Stimulated activated CD8-positive, alpha-beta memory T cell treated with anti-CD3 and anti-CD28 coated beads, Interleukin-12 subunit alpha, Interleukin-12 subunit beta, amount 100 ng/mL, for 24 hours (primary cell): ENCODE data around the gene DLX2.

ENCODE experiments used
- DNase-seq: peaks from one replicate; pipeline ENCODE4 v3.0.0-alpha.2; 2020; ENCODE audit errors: extremely low read depth

Gene DLX2

DNA sequence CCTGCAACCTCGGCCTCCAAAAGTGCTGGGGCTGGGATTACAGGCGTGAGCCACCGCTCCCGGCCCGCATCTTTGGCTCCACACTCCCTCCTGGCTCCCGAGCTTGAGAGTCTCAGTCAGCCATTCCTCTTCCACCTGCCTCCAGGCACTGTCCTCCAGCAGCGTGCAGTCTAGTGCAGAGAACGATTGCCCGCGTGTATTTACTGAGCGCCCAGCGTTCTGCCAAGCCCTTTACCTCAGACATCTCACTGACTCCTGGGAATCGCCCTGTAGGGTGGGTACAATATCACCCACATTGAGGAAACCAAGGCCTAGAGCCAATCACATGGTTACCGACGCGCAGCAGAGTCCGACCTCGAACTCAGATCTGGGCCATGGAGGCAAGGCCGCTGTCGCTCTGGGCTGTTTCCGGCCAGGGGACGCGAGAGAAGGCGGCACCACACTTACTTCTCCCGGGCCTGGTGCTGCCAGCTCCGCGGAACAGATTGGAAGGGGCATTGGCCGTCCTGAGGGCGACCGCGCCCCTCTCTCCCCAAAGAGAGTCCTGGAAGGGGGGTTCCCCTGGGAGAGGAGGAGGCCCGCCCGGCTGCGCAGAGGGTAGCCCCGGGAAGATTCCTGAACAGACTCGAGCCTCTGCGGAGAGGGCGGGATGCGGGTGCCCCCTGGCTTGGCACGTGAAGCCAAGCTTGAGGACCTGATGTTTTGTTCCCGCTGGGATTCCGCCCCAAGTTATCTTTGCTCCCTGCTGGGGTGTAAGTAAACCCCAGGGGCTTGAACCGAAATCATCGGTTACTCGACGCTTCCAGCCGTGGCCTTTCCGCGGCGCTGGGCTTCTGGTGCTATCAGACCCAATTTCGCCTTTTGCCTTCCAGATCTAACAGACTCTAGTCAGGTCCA, 5.2 kb upstream of the DLX2 start:
- no peak for DNase-seq

DNA sequence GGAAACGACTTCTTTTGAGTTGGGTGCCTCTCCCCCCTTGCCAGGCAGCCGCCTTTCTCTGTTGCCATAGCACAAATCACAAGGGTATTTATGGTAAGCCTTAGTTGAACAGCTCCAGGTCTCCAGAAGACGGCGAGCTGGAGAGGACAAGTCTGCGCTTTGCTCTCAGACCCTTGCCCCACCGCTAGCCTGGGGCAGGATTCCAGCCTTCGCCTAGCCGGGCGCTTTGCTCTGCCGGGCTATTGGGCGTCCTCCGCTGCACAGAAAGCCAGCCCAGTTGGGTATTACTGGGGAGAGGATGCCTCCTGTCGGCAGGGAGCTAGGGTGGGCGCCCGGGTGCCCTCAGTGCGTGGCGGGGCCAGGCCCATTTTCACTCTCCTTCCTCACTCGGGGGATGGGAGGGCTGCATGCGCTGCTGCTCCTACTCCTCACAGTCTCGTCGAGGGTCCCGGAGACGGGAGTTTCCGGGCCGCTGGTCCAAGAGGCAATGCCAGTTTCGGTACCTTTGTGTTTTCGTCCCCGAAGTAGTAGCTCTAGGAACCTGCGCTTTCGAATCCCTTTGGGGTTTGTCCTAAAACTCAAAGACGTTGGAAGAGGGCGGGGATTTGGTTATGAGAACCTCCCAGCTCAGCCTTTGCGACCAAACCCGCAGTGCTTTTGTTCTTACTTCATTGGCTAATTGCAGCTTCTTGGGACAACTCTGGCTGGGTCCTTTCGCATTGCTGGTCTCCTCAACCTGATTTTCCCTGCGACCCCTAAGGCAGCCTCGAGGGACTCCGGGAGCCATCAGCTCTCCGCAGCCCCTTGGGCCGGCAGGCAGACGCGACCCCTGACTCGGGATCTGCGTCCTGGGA, 3.6 kb upstream of the DLX2 start:
- DNase-seq: no peak

DNA sequence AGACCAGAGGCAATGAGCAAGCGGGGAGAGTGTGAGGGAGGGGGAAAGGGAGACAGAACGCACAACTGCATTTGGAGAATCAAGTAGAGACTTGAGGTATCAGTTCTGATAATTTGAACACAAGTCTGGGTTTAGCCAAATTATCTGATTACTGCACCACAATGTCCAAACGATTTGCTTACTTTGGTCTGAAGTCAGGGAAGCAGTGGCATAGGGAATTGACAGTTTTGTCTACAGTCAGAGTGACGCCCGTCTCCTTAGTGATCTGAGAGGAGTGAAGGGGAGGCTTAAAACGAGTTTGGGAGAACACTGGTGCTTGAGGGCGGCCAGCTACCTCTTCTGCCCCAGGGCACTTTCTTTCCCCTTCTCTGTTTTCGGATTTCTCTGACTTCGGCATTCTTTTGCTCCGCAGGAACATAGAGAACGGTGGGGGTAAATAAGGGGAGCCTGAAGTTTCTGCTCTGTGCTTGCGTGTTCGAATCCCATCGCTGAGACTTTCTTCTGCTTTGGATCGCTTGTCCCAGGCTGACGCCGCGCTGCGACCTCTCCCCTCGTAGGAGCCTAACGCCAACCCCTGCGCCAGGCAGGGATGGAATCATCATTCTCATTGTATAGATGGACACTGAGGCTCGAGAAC, 2.9 kb upstream of the DLX2 start:
- DNase-seq: no peak

DNA sequence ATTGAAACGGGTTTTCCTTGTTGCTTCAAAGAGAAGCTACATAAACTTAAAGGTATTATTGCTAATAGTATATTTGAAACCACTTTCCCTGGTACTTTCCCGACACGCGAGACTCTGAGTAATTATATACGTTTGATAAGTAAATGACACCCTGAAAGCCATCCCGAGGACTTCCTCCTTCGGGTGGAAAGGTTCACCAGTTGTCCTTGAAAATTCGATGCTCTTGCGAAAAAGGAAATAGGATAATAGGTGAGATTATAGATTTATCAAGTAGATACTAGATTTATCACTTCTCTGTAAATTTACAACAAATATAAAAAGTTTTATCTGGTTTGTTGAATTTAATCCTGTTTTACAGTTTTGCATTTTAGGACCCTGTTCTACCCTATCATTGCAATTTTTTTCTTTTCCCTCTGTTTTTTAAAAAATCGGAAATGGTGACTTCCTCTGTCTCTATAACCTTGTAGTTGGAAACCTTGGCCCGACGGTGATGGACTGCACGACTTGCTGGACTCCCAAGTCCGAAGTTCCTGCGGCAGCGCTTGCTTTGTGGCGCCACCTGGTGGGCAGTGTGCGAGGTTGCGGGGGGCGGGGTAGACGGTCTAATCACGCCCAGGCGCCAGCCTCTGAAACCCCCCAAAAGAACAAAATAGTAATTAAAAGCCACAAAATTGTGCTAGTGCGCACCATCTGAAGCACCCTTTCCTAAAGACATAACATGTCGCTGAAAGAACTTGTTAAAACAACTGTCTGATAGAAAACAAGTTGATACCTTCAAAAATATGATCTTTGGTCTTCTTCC, 972 bp upstream of the DLX2 start:
- DNase-seq: no peak

DNA sequence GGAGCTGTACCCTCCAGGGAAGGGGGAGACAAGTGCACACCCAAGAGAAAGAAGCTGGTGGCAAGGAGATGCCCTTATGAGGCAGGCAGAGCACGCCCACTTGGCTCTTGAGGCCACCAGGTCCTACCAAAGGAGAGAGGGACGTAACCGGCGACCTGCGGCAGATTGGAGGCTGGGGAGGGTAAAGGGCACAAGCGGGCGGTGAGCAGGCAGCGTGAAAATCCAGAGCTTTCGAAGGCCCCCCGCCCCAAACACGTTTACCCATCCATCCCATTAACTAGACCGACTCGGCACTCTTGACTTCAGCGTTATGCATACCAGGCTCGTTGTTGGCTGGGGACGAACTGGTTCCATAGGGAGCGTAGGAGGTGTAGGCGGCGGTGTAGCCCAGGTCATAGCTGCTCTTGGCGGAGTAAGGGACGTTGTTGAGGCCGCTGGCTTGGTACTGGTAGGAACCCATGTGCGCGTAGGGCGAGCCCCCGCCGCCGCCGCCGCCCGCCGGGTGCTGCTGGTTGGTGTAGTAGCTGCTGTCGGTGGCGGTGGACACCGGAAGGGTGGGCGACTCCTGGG, 794 bp downstream of the DLX2 start:
- DNase-seq: no peak

DNA sequence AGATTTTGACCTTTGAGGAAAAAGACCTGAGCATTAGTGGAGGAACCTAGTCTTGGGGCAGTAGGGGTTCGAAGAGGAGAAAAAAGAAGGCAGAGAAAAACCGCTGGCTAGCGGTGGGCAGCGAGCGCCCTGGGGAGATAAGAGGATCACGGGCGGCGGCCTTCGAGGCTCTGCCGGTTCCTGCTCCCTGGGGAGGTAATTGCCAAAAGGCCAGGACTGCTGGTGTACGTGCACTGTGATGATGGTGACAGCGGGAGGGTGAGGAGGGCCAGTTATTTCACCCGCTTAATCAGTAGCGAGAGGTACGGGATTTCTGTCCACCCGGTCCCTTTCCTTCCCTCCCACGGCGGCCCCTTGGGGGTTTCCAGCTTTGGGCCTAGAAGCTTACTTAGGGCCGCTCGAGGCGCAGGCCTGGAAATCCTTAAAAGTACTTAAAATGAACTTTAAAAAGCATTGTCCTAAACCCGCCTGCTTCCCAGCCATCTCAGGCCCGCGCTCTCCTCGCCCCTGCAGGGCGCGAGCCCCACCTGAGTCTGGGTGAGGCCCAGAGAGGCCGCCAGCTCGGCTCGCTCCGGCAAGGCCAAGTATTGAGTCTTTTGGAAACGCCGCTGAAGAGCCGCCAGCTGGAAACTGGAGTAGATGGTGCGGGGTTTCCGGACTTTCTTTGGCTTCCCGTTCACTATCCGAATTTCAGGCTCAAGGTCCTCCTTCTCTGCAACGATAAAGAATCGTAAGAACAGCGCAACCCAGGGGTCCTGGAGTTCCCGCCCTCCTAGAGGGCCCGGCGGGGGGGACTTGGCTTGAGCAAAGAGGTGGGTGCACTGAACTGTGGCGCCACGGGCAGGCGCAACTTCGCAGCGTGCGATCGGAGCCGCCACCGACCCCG, 1.5 kb downstream of the DLX2 start:
- DNase-seq: no peak

DNA sequence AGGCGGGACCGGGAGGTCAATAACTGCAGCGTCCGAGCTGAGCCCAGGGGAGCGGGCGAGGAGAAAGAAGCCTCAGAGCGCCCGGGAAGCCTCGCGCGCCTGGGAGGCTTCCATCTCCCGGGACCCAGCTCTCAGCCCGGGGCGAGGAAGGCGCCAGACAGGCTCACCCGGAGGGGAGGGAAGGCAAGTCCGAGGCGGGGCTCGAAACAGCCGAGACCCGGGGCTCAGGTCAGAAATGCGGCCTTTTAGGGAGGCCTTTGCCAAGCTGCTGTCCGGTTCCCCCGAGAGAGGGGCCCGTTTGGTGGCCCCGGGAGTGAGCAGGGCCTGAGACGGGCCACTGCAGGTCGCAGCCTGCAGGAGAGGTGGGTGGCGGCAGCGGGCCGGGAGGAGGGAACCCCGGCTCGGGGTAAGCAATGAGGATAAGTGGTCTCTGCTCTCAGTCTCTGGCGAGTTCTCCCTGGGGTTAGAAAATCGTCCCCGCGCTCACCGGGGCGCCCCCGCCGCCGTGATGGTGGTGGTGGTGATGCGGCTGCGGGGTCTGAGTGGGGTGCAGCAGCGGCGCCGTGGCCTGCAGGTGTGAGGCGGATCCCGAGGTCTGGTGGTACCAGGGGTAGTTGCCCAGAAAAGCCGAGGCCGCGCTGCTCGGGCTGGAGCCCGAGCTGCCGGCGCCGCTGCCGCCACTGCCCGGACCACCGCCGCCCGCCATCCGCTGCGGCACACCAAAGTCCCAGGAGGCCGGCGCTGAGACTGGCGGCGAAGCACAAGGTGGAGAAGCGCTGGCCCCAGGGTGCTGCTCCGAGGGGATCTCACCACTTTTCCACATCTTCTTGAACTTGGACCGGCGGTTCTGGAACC, 2.4 kb downstream of the DLX2 start:
- DNase-seq: no peak

DNA sequence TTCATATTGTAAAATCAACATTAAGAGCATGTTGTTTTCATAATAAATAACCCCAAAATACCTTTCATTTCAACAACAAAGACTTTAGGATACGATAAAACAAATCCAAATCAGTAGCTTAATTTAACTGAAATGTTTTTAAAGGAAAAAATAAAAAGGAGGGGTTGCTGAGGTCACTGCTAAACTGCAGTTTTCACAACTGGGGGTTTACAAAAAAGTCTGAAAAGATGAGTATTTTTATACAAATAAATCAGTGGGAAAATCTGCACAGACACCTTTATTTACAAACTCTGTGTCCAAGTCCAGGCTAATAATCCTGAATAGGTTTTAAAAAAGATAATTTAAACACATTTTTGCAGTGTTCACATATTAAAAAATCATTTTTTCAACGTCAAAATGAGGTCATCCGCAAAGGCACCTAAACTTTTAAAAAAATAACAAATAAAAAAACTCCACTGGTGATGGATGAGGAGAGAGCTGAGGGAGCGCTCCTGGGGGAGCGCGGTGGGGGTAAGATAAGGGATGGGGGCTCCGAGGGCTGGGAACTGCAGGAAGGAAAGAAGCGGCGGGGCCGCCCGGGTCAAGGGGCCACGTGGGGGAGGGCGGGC, 3.1 kb downstream of the DLX2 start:
- no peak for DNase-seq

DNA sequence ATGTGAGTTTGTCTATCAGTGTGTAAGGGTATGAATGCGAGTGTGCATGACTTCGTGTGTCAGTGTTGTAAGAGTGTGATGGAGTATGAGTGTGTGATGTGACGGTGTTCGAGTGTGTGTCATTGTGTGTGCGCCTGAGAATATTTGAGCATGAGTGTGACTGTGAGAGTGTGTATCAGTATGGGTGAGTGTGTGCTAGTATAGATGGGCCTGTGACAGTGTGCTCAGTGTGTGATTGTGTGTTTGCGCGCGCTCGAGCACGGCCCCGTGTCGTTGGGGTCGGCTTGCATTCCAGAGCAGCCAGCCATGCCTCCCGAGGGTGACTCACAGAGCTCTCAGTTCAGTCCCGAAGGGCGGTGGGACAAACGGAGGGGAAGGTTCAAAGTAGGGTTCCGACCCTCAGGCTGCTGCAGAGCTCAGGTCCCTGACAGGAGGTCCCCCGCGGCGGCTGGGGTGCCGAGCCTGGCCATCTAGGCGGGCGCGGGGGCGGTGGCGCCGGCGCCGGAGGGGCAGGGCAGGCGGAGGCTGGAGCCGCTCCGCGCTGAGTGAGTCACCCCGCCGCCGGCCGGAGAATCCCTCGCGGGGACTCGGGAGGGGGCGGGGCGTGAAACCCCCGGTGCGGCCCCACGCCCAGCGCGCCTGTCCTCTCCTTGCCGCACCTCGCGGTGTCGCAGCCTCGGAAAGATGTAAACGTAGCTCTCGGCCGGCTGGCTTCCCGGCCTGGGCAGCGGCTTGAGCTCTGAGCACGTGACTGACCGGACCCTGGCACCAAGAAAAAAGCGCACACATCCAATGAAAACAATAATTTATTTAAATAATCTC, 3.8 kb downstream of the DLX2 start:
- DNase-seq: no peak

DNA sequence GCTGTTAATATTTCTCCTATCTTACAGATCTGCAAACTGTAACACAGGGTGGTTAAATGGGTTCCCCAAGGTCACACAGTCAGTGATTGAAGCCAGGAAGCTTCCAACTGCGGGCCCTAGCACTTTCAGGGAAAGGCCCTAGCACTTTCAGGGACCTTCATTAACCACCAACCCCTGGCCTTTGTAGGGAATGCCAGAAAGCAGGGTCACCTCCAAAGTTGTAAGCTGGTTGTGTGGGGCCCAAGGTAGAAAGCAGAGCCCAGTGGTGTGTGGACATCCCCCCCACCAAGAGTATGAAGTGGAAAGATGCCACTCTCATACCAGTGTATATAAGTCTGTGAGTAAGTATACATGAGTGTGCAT, 4.4 kb downstream of the DLX2 start:
- DNase-seq: no peak

DNA sequence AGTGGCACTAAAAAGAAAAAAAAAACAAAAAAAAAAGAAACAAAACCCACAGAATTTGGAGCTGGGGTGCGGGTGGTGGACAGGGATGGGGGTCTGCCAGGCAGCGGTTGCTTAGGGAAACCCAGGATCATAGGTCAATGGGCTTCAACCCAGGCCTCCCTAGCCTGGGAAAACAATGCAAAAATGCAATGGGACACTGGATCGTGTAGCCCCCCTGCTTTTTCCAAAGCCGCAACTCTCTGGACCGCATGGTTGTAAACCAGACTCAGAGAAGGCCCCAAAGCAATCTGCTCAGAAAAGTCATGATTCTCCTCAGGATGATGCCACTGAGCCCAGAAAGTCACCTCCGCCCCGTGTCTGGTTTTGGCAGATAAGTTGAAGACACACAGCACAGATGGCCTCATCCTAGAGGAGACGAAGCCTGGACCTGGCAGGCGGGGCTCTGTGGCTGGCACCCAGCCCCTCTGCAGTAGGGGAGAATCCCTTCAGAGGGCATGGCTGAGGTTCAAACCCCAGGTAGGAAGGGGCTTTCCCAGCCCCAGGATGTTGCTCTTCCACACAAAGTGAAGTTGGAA, 5.1 kb downstream of the DLX2 start:
- no peak for DNase-seq

DNA sequence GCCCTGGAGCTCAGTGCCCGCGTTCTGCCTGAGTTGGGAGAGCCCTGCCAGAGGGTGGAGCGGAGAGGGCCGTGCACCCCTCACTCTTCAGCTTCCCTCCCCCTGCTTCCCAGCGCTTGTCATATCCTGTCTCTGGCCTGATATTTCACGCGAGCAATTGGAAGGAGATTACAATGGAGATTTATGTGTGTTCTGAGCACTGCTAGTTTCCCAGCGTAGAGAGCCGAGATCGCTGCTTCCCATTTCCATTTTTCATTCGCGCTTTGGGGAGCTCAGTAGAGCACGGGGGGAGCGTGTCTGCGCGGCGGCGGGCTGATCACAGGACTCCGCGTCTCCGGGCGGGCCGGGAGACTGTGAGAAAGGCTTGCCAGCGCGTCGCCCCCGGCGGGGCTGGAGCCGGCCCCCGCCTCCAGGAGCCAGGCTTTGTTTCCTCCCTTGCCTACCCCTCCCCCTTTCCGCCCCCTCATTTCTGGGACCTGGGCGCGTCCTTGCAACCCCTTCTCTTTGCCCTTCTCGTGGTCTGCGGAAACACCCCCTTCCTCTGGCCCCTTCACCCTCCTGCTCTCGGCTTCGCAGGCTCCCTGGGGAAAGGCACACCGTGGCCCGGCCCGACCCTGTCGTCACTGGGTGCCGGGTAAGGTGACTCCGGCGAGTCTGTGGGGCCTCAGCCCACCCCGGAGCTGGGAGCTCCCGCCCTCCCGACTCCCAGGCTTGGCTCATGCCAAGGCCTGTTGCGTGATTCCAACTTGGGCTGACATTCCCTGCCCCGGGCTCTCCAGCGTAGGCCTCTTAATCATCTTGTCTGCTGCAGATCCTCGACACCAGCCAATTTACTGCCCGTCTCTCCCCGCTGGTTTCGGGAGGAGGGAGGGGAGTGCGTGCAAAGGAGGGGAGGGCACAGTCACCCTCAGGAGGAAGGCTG, 5.8 kb downstream of the DLX2 start:
- DNase-seq: no peak

DNA sequence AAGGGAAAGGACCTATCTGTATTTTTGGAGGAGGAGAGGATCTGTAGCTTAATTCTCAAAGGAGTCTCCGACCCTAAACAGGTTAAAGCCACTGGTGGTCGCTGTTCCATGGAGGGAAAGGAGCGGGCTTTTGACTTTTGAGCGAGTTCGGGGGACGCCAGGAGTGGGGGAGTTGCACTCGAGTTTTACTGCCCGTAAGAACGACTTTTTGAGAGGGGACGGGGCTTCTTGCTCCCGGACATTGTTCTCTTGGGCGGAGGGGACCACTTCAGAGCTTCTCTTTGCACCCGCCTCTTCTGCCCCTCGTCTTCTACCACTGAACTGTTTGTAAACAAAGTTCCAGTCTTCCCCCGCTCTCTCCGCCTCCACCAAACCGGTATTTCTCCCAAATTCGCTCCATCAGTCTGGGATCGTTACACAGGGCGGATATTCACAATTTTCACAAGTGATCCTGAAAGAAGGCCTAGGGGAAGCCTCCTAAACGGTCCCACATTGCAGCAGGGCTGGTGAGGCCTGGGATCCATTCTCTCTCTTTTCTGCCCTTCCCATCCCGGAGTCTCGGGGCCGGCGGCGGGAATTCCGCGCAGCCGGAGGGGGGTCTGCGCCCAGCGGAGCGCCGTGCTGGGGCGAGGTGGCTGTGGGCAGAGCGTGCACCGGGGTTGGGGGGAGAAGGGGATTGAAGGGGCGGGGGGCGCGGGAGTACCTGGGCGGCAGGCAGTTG, 6.6 kb downstream of the DLX2 start:
- DNase-seq: no peak

DNA sequence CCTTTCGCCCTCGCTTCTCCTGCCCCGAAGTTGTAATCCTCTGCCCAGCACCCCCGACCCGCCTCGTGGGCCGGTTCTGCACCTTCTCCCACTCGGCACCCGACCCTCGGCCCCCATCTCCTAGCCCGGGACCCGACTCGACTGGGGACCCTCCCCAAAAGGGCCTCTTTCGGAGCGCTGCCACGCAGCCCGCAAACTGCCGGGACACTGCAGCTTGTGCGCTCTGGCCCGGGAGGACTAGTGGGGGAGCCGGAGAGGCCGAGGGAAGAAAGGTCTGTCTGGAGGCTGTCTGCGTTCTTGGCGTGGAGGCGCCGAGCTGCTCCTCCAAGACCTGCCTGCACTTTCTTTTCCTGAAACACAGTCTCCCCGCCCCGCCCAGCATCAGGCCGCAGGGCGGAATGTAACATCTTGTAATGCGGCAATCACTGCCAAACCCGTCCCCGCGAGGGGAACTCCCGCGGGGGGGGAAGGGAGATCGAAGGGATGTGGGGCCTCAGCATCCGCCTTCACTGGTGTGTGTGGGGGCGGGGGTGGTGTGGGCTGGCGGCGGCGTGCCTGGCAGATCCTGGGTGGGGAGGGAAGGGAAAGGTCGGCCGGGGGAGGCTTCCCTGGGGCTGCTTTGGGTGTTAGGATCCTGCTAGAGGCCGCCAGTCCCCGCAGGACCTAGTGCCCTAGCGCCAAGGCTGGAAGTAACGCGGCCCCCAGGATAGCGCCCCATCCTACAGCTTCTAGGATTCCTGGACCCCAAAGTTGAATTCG, 7.4 kb downstream of the DLX2 start:
- no peak for DNase-seq
